Stomach (tissue), 4 donors: ENCODE data around the gene FAM163B.

ENCODE experiments used
- CTCF ChIP-seq, 7 experiments: fragments of 450-650 bp in 4 of 7; fragments of 200-600 bp in 3 of 7; sonication (generic) in 3 of 7; IDR thresholded peaks; one replicate each; pipeline ENCODE4 v1.5.1; 2016 to 2019; ENCODE audit warnings: antibody characterized with exemption in 7 of 7, control low read depth in 2 of 7, mild to moderate bottlenecking in 1 of 7
- POLR2A ChIP-seq, 4 donors: fragments of 450-650 bp; IDR thresholded peaks; one replicate each; pipeline ENCODE4 v1.6.1; 2016; ENCODE audit warnings: antibody characterized with exemption in 4 of 4, control low read depth in 2 of 4, mild to moderate bottlenecking in 1 of 4, moderate library complexity in 1 of 4

- TF ChIP-seq CTCF (IDR thresholded peaks at IDR 0.05), result no peak
- no peak for TF ChIP-seq POLR2A (IDR thresholded peaks at IDR 0.05)
Measured at GRCh38 chr9:133606708-133607025, 2.5 kb downstream of the FAM163B start.
